IPS-11a (cell line): ENCODE results near the gene TMLHE.
"Not testable (repeated sequence)": the region's sequence is repeated elsewhere in the genome, so short reads cannot be mapped to it uniquely, and the experiment has no call there.

Source experiments
- H3K4me3 ChIP-seq: one replicate; pipeline ENCODE4 v1.5.1; 2013; ENCODE audit warnings: low read depth, low read length, control low read depth

TMLHE gene

GRCh38 chrX:155505296-155505695, 107.5 kb downstream of the TMLHE start:
- H3K4me3 ChIP-seq = no peak overlapping the region

- H3K4me3 ChIP-seq = not testable (repeated sequence)
Measured at GRCh38 chrX:155495134-155495533, 117.6 kb downstream of the TMLHE start.

- H3K4me3 ChIP-seq = not testable (repeated sequence)
Measured at GRCh38 chrX:155491421-155491820, 121.3 kb downstream of the TMLHE start.

- not testable (repeated sequence) for H3K4me3 ChIP-seq
Measured at GRCh38 chrX:155477136-155477535, 135.6 kb downstream of the TMLHE start.

GRCh38 chrX:155466269-155466938, 146.3 kb downstream of the TMLHE start:
- not testable (repeated sequence) for H3K4me3 ChIP-seq

- not testable (repeated sequence) for H3K4me3 ChIP-seq
Measured at GRCh38 chrX:155460501-155460900, 152.3 kb downstream of the TMLHE start.

- H3K4me3 ChIP-seq = not testable (repeated sequence)
Measured at GRCh38 chrX:155458471-155458870, 154.3 kb downstream of the TMLHE start, which contains the start of gene F8A3. Gene F8A3, minus strand, starts transcription at chrX:155458620. Its CDS starts 20 bp downstream, at chrX:155458600.

GRCh38 chrX:155457761-155458447, 154.8 kb downstream of the TMLHE start:
- not testable (repeated sequence) for H3K4me3 ChIP-seq

GRCh38 chrX:155441097-155441496, 171.7 kb downstream of the TMLHE start:
- no peak overlapping the region for H3K4me3 ChIP-seq
